ENCODE data around the gene VGLL1.

The VGLL1 gene

GRCh38 chrX:136600059-136600458, 68.0 kb downstream of the VGLL1 start:
- Histone ChIP-seq H3K4me1 (no peaks in the 10 kb centered on the region), H3K79me2 (no peaks in the 10 kb centered on the region), H3K9ac (no peak overlapping the region), H3K4me2 (ENCODE audit: low read length) (no peak overlapping the region), H3K4me3 (ENCODE audit: low read depth, low read length) (no peak overlapping the region), H3K36me3 (ENCODE audit: control insufficient read depth, insufficient read depth, low read length) (no peaks in the 10 kb centered on the region), H3K9me3 (ENCODE audit: control insufficient read depth, low read length) (no peaks in the 10 kb centered on the region), H2AFZ (no peak overlapping the region), H3K27me3 (ENCODE audit: control insufficient read depth, insufficient read depth, low read length) (no peaks in the 10 kb centered on the region), H3K27ac (no peak overlapping the region)
- TF ChIP-seq CTCF (IDR thresholded peaks at IDR 0.05) = no peak

Measured in parathyroid adenoma (tissue), 2 donors.